ENCODE results near the gene ORMDL2. TPM values are rescaled to one million over a fixed set of nuclear protein-coding genes. Genes with fewer than 3 reads are reported as not detected.

Gene ORMDL2
- total RNA-seq, 1 experiment from 2014 or later = 22.5 TPM

DNA sequence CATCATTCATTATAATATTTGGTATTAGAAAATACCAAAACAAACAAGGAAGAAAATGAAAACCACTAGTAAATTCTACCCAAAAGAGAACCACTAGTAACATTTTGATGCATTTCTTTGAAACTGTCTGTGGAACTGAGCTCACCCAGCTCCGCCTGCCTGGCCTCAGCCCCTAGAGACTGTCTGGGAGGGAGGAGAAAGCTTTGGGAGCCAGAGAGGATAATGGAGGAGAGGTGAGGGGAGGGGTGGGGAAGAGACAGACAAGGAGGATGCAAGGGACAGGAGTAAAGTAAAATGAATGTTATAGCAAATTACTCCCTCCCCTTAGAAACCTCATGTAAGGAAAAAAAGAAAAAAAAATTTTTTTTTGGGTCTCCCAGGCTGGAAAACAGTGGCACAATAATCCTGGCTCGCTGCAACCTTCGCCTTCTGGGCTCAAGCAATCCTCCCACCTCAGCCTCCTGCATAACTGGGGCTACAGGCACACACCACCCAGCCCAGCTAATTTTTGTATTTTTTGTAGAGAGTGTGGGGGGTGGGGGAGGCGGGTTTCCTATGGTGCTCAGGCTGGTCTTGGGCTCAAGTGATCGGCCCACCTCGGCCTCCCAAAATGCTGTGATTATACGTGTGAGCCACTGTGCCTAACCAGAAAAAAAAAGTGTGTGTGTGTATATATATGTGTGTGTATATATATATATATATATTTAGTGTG lies 28.1 kb downstream of the ORMDL2 start:
- H2AFZ ChIP-seq = no peak overlapping the region
- H3K79me2 ChIP-seq (ENCODE audit: low read depth) = no peaks in the 10 kb centered on the region
- no peaks in the 10 kb centered on the region for H3F3A ChIP-seq (ENCODE audit: insufficient read depth, low read depth)
- BruUV-seq (replicated peaks) = no TSS peak
- H3K9me2 ChIP-seq (ENCODE audit: insufficient read depth) = no peaks in the 10 kb centered on the region
- ChIA-PET CTCF (no interaction called here), POLR2A (ENCODE audit: unreplicated experiment) (no interaction called here)
- peaks cover 23% of the 10 kb centered on the region for H3K4me1 ChIP-seq (replicated peaks; ENCODE audit: insufficient read depth)
- no peaks in the 10 kb centered on the region for H3K9me3 ChIP-seq (ENCODE audit: insufficient read depth, low read depth)
- no peak overlapping the region for H3K27ac ChIP-seq
- no peaks in the 10 kb centered on the region for H3K36me3 ChIP-seq (ENCODE audit: low read depth)
- H4K20me1 ChIP-seq (ENCODE audit: insufficient read depth) = no peaks in the 10 kb centered on the region
- no peak overlapping the region for H3K4me2 ChIP-seq
- TF ChIP-seq, protein P1, sequence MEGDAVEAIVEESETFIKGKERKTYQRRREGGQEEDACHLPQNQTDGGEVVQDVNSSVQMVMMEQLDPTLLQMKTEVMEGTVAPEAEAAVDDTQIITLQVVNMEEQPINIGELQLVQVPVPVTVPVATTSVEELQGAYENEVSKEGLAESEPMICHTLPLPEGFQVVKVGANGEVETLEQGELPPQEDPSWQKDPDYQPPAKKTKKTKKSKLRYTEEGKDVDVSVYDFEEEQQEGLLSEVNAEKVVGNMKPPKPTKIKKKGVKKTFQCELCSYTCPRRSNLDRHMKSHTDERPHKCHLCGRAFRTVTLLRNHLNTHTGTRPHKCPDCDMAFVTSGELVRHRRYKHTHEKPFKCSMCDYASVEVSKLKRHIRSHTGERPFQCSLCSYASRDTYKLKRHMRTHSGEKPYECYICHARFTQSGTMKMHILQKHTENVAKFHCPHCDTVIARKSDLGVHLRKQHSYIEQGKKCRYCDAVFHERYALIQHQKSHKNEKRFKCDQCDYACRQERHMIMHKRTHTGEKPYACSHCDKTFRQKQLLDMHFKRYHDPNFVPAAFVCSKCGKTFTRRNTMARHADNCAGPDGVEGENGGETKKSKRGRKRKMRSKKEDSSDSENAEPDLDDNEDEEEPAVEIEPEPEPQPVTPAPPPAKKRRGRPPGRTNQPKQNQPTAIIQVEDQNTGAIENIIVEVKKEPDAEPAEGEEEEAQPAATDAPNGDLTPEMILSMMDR (conservative IDR thresholded peaks at IDR 0.05) = no peak
- TF ChIP-seq EZH2 (IDR thresholded peaks at IDR 0.05; ENCODE audit: low read depth) = no peak
- no peaks in the 10 kb centered on the region for H3K27me3 ChIP-seq (ENCODE audit: insufficient read depth, low read depth)
- DNase-seq = no peak
- intact Hi-C loops (cut with micrococcal nuclease; ENCODE audit: unreplicated experiment) = no loop called here
- no peak overlapping the region for H3K4me3 ChIP-seq

DNA sequence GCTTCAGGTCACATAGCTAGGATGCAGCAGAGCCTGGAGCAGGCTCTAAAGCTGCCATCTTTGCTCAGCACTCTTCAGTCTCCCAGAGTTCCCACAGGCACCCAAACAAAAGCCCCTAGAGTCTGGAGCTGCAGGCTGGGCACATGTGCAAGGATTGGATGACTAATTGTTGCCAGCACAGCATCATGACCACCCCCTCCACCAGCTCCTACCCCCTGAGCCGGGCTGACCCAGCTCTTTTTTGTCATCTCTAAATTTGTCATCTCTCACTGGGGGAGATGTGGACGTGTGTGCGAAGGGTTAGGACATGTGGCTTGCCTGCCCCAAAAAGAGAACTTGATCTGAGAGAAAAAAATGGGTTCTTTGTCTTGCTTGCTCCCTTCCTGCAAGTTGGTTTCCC lies 29.2 kb downstream of the ORMDL2 start:
- peaks cover 23% of the 10 kb centered on the region for H3K4me1 ChIP-seq (replicated peaks; ENCODE audit: insufficient read depth)
- no peak overlapping the region for H3K4me3 ChIP-seq
- no peak overlapping the region for H3K4me2 ChIP-seq
- no peak for DNase-seq
- H2AFZ ChIP-seq = no peak overlapping the region
- no TSS peak for BruUV-seq (replicated peaks)
- no peaks in the 10 kb centered on the region for H4K20me1 ChIP-seq (ENCODE audit: insufficient read depth)
- TF ChIP-seq EZH2 (IDR thresholded peaks at IDR 0.05; ENCODE audit: low read depth) = no peak
- TF ChIP-seq, protein P1 (conservative IDR thresholded peaks at IDR 0.05) = no peak
- ChIA-PET CTCF (no interaction called here), POLR2A (ENCODE audit: unreplicated experiment) (interaction anchor here (0.6 to 1.0 kb wide), 3 partner anchors 17 to 78 kb away, joined by 3 to 6 read pairs (median 5); partner anchors contain the start of genes ORMDL2 and SARNP)
- H3K27me3 ChIP-seq (ENCODE audit: insufficient read depth, low read depth) = no peaks in the 10 kb centered on the region
- H3K27ac ChIP-seq = no peak overlapping the region
- intact Hi-C loops (cut with micrococcal nuclease; ENCODE audit: unreplicated experiment) = no loop called here
- H3K9me3 ChIP-seq (ENCODE audit: insufficient read depth, low read depth) = no peaks in the 10 kb centered on the region
- no peaks in the 10 kb centered on the region for H3K79me2 ChIP-seq (ENCODE audit: low read depth)
- no peaks in the 10 kb centered on the region for H3K9me2 ChIP-seq (ENCODE audit: insufficient read depth)
- no peaks in the 10 kb centered on the region for H3F3A ChIP-seq (ENCODE audit: insufficient read depth, low read depth)
- no peaks in the 10 kb centered on the region for H3K36me3 ChIP-seq (ENCODE audit: low read depth)

DNA sequence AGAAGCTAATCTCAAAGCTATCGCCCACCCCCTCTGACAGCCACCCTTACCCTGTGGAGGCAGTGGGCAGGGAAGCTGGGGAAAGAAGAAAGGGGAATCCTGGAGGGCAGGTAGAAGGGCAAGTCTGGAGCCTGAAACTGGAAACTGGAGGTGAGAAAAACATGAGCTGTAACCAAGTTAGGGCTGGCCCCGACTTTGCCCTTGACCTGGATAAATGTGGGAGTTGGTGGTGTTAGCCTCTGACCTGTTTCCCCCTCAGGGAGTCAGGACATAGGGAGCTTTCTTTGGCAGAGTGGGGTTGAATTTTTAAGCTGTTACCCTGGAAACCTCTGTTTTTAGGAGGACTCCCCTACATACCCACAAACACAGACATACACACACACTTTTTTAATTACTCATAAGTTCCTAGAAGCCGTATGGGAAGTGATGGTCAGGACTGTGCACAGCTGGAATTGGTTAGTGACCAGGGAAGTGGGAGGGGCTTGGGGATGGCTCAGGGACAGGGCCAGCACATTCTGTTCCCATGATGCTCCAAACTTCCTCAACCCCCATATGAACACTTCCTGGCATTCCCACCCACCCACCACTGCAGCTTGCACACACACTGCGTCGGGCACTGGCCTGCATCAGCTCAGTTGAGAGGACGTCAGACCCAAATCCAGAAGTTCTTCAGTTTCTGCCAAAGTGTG lies 29.9 kb downstream of the ORMDL2 start:
- Histone ChIP-seq H2AFZ (no peak overlapping the region), H3K36me3 (ENCODE audit: low read depth) (no peaks in the 10 kb centered on the region), H3K79me2 (ENCODE audit: low read depth) (no peaks in the 10 kb centered on the region), H3F3A (ENCODE audit: insufficient read depth, low read depth) (no peaks in the 10 kb centered on the region), H3K27me3 (ENCODE audit: insufficient read depth, low read depth) (no peaks in the 10 kb centered on the region), H4K20me1 (ENCODE audit: insufficient read depth) (no peaks in the 10 kb centered on the region), H3K27ac (no peak overlapping the region), H3K4me1 (replicated peaks; ENCODE audit: insufficient read depth) (peaks cover 16% of the 10 kb centered on the region), H3K9me2 (ENCODE audit: insufficient read depth) (no peaks in the 10 kb centered on the region), H3K4me2 (peak overlapping the region; percentile 9; the same call in 1 of the 2 replicates), H3K9me3 (ENCODE audit: insufficient read depth, low read depth) (no peaks in the 10 kb centered on the region), H3K4me3 (no peak overlapping the region)
- ChIA-PET POLR2A (ENCODE audit: unreplicated experiment) (interaction anchor here (0.5 to 1.0 kb wide), 4 partner anchors 30 to 306 kb away, joined by 3 to 5 read pairs (median 4); partner anchors contain the start of genes ORMDL2 and SARNP), CTCF (no interaction called here)
- peak; percentile 38 to 41 for DNase-seq
- intact Hi-C loops (cut with micrococcal nuclease; ENCODE audit: unreplicated experiment) = no loop called here
- no TSS peak for BruUV-seq (replicated peaks)
- TF ChIP-seq, protein P1 (conservative IDR thresholded peaks at IDR 0.05) = no peak
- TF ChIP-seq EZH2 (IDR thresholded peaks at IDR 0.05; ENCODE audit: low read depth) = no peak

All from PC-9 (cell line).